ENCODE data around the gene OBP2A.

- TF ChIP-seq CTCF (IDR thresholded peaks at IDR 0.05) (no peak), EZH2 (IDR thresholded peaks at IDR 0.05; ENCODE audit: borderline replicate concordance, insufficient read depth, low read depth, low read length, poor library complexity, severe bottlenecking) (no peak)
These were observed 9.3 kb downstream of the OBP2A start for GRCh38 chr9:135555203-135555602.
